Activated CD8-positive, alpha-beta memory T cell treated with anti-CD3 and anti-CD28 coated beads, Interleukin-2, amount 50 U/mL, for 1 hour (primary cell): ENCODE measurements around the gene PPOX.

Experiments used
- DNase-seq: peaks from one replicate; pipeline ENCODE4 v3.0.0-alpha.2; 2020; ENCODE audit errors: extremely low read depth

The PPOX gene

GRCh38 chr1:161198194-161198896 lies 32.1 kb downstream of the PPOX start:
- no peak for DNase-seq

- no peak for DNase-seq
Measured at GRCh38 chr1:161198897-161199431, 32.7 kb downstream of the PPOX start, which contains the start of gene ADAMTS4. ADAMTS4 (minus strand) TSS chr1:161199054; CDS start chr1:161198627, 427 bp downstream.

DNA sequence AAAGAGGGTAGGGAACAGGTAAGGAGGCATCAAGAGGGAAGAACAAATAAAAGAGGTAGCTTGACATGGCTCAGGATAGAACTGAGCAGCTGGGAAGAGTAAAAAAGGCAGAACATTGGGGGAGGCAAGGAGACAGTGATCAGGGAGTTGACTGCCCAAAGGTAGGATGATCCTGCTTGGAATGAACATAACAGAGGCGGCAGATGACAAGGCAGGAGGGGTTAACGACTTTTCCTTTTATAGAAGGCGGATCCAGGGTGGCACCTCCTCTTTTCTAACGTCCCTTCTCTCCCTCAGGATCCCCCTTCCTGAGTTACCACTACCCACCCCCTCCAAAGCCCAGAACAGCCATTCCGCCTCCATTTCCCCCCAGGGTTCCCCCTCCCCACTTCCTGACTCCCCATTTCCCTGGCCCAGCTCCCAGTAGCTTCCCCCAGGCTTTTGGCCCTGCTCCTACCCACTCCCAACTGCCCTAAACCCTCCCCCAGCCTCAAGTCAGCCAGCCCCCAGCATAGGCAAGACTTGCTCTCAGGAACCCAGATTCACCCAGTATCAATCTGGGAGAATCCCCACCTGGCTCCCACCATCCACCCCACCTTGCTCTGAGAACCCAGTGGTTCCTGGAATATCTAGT lies 33.4 kb downstream of the PPOX start:
- DNase-seq = no peak

DNA sequence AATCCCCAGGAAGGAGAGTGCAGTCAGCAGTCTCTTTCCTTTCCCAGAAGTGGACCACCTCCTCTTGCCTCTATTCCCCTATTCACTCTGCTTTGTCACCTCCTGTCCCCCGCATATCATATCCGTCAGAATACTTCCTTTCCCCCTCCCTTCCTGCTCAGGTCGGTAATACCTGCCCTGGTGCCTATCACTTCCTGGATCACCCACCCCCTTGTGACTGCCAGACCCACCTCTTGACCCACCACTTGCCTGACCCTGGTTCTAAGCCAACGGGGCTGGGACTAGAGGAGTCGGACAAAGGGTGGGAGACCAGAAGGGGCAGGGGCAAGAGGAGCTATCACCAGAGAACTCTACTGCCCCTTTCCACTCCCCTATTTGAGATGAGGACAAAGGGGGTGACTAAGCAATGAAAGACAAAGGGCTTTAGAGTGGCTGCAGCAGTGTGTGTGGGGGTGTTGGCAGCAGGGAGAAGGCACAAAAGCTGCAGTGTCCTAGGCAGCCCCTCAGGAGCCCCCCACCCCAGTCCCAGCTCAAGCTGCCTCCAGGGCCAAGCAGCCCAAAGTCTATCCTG lies 34.3 kb downstream of the PPOX start:
- DNase-seq = no peak

DNA sequence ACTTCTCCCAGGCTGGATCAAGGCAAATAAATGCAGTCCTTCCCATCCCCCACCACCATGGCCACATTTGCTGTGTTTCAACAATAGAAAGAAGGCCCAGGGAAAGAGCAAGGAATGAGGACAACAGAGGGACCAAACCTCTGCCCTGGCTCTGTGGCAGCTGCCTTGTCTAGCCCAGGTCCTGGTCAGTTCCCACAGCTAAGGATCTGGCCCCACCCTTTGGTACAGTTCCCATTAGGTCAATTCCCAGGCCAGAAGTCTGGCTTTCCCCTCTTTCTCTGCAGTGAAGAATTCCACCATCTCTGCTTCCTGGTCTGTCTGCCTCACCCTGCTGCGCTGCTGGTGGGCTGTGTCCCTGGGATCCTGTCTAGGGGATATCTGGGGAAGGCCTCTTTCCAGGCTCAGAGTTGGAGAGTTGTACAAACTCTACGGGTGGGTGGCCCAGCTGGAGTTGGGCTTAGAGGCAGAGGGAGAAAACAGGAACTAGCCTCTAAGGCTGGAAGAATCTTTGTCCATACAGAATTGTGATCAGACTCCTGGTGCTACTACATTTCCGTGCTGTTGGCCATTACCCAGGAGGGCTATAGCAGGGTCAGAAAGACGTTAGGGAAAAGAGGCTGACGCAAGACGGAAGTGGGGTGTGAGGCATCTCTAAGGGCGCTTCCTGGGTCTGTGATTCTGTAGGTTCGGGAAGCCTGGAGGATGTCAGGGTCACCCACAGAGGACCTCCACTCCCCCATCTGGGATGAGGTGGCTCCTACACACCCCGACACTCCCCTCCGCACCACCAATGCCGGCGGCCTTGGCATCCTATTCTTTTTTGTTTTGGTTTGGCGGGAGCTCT lies 35.0 kb downstream of the PPOX start:
- no peak for DNase-seq

GRCh38 chr1:161201836-161202712 lies 35.8 kb downstream of the PPOX start, which contains the start of gene NDUFS2:
NDUFS2 (plus strand) TSS chr1:161202367; CDS start chr1:161202386, 19 bp downstream.
- DNase-seq = peak; percentile 98

DNA sequence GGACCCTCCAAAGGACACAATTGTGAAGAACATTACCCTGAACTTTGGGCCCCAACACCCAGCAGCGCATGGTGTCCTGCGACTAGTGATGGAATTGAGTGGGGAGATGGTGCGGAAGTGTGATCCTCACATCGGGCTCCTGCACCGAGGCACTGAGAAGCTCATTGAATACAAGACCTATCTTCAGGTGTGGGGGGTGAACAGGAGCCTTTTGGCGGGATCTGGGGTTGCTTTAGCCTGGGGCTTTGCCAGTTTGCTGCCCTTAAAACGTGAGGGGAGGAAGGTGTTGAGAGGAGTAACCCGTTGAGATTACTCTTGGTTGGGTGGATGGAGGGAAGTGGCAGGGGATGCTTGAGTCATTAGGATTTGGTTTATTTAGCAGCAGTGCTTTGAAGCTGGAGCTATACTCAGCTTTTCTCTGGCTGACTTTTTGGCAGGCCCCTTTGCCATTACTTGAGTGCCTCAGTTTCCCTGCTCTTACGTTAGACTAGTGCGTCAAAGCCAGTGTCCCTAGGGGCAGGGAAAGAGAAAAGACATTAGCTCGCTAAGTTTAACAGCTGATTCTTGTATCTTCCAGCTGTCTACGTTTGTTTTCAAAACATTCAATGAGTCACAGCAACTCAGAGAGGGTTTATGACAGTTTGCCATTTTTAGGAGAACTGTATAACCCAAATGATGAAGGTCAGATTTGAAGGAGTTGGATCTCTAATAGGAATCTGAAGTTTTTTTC lies 40.4 kb downstream of the PPOX start:
- no peak for DNase-seq

GRCh38 chr1:161207173-161207572 lies 40.9 kb downstream of the PPOX start:
- no peak for DNase-seq

GRCh38 chr1:161209790-161210409 lies 43.7 kb downstream of the PPOX start:
- DNase-seq = peak; percentile 48

- no peak for DNase-seq
Measured at GRCh38 chr1:161214369-161214768, 48.1 kb downstream of the PPOX start.

- DNase-seq = no peak
Measured at GRCh38 chr1:161215076-161215475, 48.9 kb downstream of the PPOX start, which contains the start of gene FCER1G. FCER1G (plus strand) TSS chr1:161215295; CDS start chr1:161215322, 27 bp downstream.

DNA sequence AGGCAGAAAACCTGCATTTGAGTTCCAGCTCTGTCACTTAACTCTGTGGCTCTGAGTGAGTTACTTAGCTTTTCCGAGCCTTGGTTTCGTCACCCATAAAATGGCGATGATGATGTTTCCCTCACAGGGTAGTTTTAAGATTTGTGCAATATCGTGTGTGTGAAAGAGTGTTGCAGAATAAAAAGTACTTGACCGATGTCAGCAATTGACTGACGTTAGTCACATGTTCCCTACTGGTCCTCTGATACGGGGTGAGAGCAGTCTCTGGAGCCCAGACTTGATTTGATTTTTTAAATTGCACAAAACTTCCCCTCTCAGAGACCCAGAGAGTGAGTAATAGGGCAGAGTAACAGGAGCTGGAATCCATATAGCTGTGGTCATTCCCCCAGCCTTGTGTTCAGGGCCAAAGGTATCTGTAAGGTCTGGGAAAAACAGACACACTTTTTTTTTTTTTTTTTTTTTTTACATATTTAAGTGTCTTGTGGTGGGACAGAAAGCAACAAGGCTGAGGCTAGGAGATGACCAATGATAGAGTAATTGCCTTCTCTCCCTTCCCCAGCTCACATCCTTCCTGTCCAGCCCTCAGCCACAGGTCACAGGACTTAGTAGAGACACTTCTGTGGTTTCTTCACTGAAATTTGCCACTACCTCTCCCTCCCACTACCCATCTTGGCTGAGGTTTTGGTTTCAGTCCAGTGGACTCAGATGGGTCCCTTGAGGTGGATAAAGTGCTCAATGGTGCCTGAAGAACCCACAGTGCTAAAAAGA lies 50.9 kb downstream of the PPOX start:
- DNase-seq = no peak

- no peak for DNase-seq
Measured at GRCh38 chr1:161217831-161218230, 51.6 kb downstream of the PPOX start.

GRCh38 chr1:161218301-161219077 lies 52.3 kb downstream of the PPOX start:
- DNase-seq = no peak

- DNase-seq = no peak
Measured at GRCh38 chr1:161219078-161219892, 53.1 kb downstream of the PPOX start.

DNA sequence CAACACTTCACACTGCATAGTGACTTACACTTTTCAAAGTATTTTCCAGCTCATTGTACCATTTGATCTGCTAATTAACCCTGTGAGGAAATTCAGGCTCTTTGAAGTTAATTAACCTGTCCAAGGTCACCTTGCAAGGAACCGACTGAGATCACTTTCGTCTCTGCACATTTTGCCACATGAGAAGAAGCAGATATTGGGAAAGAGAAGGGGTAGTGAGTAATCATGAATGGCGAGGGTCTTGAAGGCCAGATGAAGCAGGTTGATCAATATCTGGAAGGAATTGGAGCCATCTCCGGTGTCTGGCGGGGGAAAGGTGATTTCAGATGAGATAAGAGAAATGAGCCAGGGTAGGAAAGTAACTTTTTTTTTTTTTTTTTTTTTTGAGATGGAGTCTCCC lies 53.8 kb downstream of the PPOX start:
- no peak for DNase-seq
